GM23338 (cell line): ENCODE data around the gene ANAPC5. TPM values are rescaled to one million over a fixed set of nuclear protein-coding genes. Genes with fewer than 3 reads are reported as not detected.

ENCODE experiments used
- ATAC-seq: fragments of 200-7000 bp; cut with Tn5 transposase; 3 replicates; pipeline ENCODE4 v1.9.1; 2020
- DNase-seq: peaks from one replicate; pipeline ENCODE4 v3.0.0-alpha.2; 2015; ENCODE audit warnings: low spot score
- H2AFZ ChIP-seq: fragments of 200-600 bp; sonication (generic); 2 replicates; pipeline ENCODE4 v1.8.0; 2016; ENCODE audit warnings: antibody characterized with exemption, mild to moderate bottlenecking, moderate library complexity
- H3F3A ChIP-seq: fragments of 200-600 bp; sonication (generic); replicated peaks from 2 replicates; pipeline ENCODE4 v1.8.0; 2017; ENCODE audit warnings: antibody characterized with exemption, mixed run types, low read depth
- H3K27ac ChIP-seq: fragments of 200-600 bp; sonication (generic); 2 replicates; pipeline ENCODE4 v1.6.1; 2016; ENCODE audit warnings: low read depth
- H3K27me3 ChIP-seq: fragments of 200-600 bp; sonication (generic); 2 replicates; pipeline ENCODE4 v1.8.0; 2016; ENCODE audit warnings: mild to moderate bottlenecking, mixed run types, moderate library complexity; ENCODE audit not compliant: insufficient read depth
- H3K36me3 ChIP-seq: fragments of 200-600 bp; sonication (generic); 2 replicates; pipeline ENCODE4 v1.8.0; 2016; ENCODE audit warnings: mild to moderate bottlenecking; ENCODE audit not compliant: insufficient read depth
- H3K4me1 ChIP-seq: fragments of 200-600 bp; sonication (generic); 2 replicates; pipeline ENCODE4 v1.8.0; 2016; ENCODE audit warnings: mild to moderate bottlenecking, moderate library complexity; ENCODE audit not compliant: insufficient read depth
- H3K4me2 ChIP-seq: fragments of 200-600 bp; sonication (generic); 2 replicates; pipeline ENCODE4 v1.7.1; 2017; ENCODE audit warnings: mixed run types
- H3K4me3 ChIP-seq: fragments of 200-600 bp; sonication (generic); 2 replicates; pipeline ENCODE4 v1.6.1; 2016; ENCODE audit warnings: mixed run types
- H3K79me2 ChIP-seq: fragments of 200-600 bp; sonication (generic); replicated peaks from 2 replicates; pipeline ENCODE4 v1.8.0; 2017; ENCODE audit warnings: mild to moderate bottlenecking; ENCODE audit not compliant: insufficient read depth
- H3K9me2 ChIP-seq: fragments of 200-600 bp; sonication (generic); 2 replicates; pipeline ENCODE4 v1.8.0; 2017; ENCODE audit not compliant: insufficient read depth
- H4K20me1 ChIP-seq: fragments of 200-600 bp; sonication (generic); replicated peaks from 2 replicates; pipeline ENCODE4 v1.8.0; 2017; ENCODE audit warnings: mild to moderate bottlenecking; ENCODE audit not compliant: insufficient read depth
- H3K27ac Mint-ChIP-seq: 2 replicates; pipeline ENCODE4 v1.8.0; 2020; ENCODE audit warnings: inconsistent platforms, mild to moderate bottlenecking, moderate library complexity, mixed read lengths
- H3K27me3 Mint-ChIP-seq: 3 replicates; pipeline ENCODE4 v1.8.0; 2022; ENCODE audit warnings: low read depth, mild to moderate bottlenecking, moderate library complexity, mixed read lengths, inconsistent platforms; ENCODE audit not compliant: insufficient read depth, poor library complexity
- H3K36me3 Mint-ChIP-seq: 3 replicates; pipeline ENCODE4 v1.8.0; 2021; ENCODE audit warnings: low read depth, mild to moderate bottlenecking, inconsistent platforms, moderate library complexity, mixed read lengths
- H3K4me1 Mint-ChIP-seq: 3 replicates; pipeline ENCODE4 v1.8.0; 2020; ENCODE audit warnings: mild to moderate bottlenecking, inconsistent platforms, mixed read lengths
- H3K4me3 Mint-ChIP-seq: 3 replicates; pipeline ENCODE4 v1.8.0; 2021; ENCODE audit warnings: moderate library complexity, mild to moderate bottlenecking, inconsistent platforms, mixed read lengths
- H3K9me3 Mint-ChIP-seq: 3 replicates; pipeline ENCODE4 v1.8.0; 2020; ENCODE audit warnings: moderate library complexity, mild to moderate bottlenecking, inconsistent platforms, mixed read lengths
- CREB1 ChIP-seq: fragments of 250-450 bp; sonication (Bioruptor Pico); IDR thresholded peaks from 2 replicates; pipeline ENCODE4 v1.5.0; 2020; ENCODE audit warnings: low read depth, mild to moderate bottlenecking, moderate library complexity
- JUNB ChIP-seq: IDR thresholded peaks from one replicate; pipeline ENCODE4 v1.6.1; 2016; ENCODE audit warnings: antibody characterized with exemption; ENCODE audit not compliant: unreplicated experiment
- NANOG ChIP-seq: IDR thresholded peaks from 2 replicates; pipeline ENCODE4 v1.6.1; 2016; ENCODE audit warnings: antibody characterized with exemption, borderline replicate concordance
- POLR2AphosphoS5 ChIP-seq: IDR thresholded peaks from 2 replicates; pipeline ENCODE4 v1.6.1; 2016; ENCODE audit warnings: antibody characterized with exemption, low read depth
- STAT1 ChIP-seq: IDR thresholded peaks from one replicate; pipeline ENCODE4 v1.6.1; 2016; ENCODE audit warnings: antibody characterized with exemption; ENCODE audit not compliant: unreplicated experiment
- ZNF331 ChIP-seq: fragments of 250-450 bp; sonication (Bioruptor Pico); IDR thresholded peaks from 2 replicates; pipeline ENCODE4 v1.5.0; 2020; ENCODE audit warnings: low read depth, mild to moderate bottlenecking, moderate library complexity
- polyA plus RNA-seq: library from polyadenylated mRNA; unstranded; fragments of >200 nt; fragmentation: Nextera tagmentation; extraction: Ambion mirVana; gene quantifications from 2 replicates; pipeline ENCODE4 v1.2.1, GENCODE V29; 2016
- total RNA-seq: library from RNA; depleted of rRNA; stranded (reverse); fragments of >200 nt; shearing (Covaris generic); gene quantifications from 2 replicates; pipeline ENCODE4 v1.2.3, GENCODE V29; 2014
- TF ChIP-seq, protein P1 (sequence below): fragments of 250-450 bp; sonication (Bioruptor Pico); IDR thresholded peaks from 2 replicates; pipeline ENCODE4 v1.5.0; 2020; ENCODE audit warnings: mild to moderate bottlenecking, moderate library complexity
- TF ChIP-seq, protein P2 (sequence below): IDR thresholded peaks from 2 replicates; pipeline ENCODE4 v1.6.1; 2016; ENCODE audit warnings: antibody characterized with exemption

Gene ANAPC5
- total and polyA plus RNA-seq, 2 experiments from 2014 or later: 65.9 to 125 TPM

DNA sequence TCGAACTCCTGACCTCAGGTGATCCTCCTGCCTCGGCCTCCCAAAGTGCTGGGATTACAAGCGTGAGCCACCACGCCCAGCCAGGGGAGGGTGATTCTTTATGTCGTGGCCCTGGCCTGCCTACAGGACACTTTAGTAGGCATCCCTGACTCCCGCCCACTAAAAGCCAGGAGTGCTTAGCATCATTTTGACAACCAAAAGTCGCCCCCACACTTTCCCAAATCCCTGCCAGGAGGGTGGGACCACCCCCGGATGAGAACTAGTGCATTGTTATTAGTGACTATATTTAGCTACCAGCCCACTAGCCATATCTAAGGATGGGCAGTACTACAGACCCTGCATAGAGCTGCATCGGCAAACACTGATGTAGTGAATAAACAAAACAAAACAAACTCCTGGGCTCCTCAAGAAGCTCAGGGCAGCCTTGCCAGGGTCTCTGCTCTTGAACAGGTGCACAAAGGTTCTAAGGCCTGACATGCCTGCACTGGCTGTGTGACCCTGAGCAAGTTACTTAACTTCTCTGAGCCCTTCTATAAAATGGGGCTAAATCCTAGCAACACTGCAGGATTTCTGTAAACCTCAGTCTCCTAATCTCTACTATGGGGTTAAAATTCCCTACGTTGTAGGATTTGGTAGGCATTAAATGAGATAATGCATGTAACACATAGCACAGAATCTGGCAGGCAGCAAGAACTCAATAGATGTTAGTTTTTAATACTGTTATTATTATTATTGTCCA lies 57.9 kb downstream of the ANAPC5 start (continued):
- TF ChIP-seq, protein P1, sequence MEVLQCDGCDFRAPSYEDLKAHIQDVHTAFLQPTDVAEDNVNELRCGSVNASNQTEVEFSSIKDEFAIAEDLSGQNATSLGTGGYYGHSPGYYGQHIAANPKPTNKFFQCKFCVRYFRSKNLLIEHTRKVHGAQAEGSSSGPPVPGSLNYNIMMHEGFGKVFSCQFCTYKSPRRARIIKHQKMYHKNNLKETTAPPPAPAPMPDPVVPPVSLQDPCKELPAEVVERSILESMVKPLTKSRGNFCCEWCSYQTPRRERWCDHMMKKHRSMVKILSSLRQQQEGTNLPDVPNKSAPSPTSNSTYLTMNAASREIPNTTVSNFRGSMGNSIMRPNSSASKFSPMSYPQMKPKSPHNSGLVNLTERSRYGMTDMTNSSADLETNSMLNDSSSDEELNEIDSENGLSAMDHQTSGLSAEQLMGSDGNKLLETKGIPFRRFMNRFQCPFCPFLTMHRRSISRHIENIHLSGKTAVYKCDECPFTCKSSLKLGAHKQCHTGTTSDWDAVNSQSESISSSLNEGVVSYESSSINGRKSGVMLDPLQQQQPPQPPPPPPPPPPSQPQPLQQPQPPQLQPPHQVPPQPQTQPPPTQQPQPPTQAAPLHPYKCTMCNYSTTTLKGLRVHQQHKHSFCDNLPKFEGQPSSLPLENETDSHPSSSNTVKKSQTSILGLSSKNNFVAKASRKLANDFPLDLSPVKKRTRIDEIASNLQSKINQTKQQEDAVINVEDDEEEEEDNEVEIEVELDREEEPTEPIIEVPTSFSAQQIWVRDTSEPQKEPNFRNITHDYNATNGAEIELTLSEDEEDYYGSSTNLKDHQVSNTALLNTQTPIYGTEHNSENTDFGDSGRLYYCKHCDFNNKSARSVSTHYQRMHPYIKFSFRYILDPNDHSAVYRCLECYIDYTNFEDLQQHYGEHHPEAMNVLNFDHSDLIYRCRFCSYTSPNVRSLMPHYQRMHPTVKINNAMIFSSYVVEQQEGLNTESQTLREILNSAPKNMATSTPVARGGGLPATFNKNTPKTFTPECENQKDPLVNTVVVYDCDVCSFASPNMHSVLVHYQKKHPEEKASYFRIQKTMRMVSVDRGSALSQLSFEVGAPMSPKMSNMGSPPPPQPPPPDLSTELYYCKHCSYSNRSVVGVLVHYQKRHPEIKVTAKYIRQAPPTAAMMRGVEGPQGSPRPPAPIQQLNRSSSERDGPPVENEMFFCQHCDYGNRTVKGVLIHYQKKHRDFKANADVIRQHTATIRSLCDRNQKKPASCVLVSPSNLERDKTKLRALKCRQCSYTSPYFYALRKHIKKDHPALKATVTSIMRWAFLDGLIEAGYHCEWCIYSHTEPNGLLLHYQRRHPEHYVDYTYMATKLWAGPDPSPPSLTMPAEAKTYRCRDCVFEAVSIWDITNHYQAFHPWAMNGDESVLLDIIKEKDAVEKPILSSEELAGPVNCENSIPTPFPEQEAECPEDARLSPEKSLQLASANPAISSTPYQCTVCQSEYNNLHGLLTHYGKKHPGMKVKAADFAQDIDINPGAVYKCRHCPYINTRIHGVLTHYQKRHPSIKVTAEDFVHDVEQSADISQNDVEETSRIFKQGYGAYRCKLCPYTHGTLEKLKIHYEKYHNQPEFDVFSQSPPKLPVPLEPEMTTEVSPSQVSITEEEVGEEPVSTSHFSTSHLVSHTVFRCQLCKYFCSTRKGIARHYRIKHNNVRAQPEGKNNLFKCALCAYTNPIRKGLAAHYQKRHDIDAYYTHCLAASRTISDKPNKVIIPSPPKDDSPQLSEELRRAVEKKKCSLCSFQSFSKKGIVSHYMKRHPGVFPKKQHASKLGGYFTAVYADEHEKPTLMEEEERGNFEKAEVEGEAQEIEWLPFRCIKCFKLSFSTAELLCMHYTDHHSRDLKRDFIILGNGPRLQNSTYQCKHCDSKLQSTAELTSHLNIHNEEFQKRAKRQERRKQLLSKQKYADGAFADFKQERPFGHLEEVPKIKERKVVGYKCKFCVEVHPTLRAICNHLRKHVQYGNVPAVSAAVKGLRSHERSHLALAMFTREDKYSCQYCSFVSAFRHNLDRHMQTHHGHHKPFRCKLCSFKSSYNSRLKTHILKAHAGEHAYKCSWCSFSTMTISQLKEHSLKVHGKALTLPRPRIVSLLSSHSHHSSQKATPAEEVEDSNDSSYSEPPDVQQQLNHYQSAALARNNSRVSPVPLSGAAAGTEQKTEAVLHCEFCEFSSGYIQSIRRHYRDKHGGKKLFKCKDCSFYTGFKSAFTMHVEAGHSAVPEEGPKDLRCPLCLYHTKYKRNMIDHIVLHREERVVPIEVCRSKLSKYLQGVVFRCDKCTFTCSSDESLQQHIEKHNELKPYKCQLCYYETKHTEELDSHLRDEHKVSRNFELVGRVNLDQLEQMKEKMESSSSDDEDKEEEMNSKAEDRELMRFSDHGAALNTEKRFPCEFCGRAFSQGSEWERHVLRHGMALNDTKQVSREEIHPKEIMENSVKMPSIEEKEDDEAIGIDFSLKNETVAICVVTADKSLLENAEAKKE: no peak
- TF ChIP-seq ZNF331 (no peak), POLR2AphosphoS5 (no peak)

DNA sequence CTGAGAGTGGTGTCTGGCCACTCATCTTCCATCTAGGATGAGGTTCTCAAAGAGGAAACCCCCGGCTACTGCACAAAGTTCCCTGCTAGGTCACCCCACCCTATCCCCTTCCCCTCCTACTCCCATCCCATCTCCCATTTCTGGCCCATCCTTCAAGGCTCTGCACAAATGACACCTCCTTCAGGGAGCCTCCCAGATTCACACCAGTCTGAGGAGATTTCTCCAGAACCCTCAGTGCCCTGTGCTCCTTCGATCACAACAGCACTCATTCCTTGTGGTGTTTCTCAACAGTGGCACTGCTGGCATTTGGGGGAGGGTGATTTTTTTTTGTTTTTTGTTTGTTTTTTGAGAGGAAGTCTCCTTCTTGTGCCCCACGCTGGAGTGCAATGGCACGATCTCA lies 58.6 kb downstream of the ANAPC5 start:
- ATAC-seq: no peak
- Histone ChIP-seq H3K27me3 (no peaks in the 10 kb centered on the region), H2AFZ (no peak overlapping the region), H3F3A (peaks cover 6% of the 10 kb centered on the region; the same call in 1 of the 2 replicates), H4K20me1 (peaks cover 7% of the 10 kb centered on the region; the same call in 1 of the 2 replicates), H3K36me3 (no peaks in the 10 kb centered on the region; the same call in none of the 2 replicates), H3K4me1 (peaks cover 18% of the 10 kb centered on the region), H3K79me2 (peaks cover 25% of the 10 kb centered on the region), H3K4me2 (no peak overlapping the region), H3K9me2 (no peaks in the 10 kb centered on the region), H3K27ac (no peak overlapping the region), H3K4me3 (no peak overlapping the region)
- Mint-ChIP-seq H3K27me3 (peaks cover 11% of the 10 kb centered on the region), H3K4me3 (no peak overlapping the region), H3K36me3 (peaks cover 8% of the 10 kb centered on the region; the same call in 1 of the 3 replicates), H3K9me3 (no peaks in the 10 kb centered on the region; the same call in 2 of the 3 replicates), H3K4me1 (peaks cover 18% of the 10 kb centered on the region), H3K27ac (no peak overlapping the region)
- DNase-seq: no peak
- TF ChIP-seq, protein P1: no peak
- no peak for TF ChIP-seq CREB1
- TF ChIP-seq, protein P2, sequence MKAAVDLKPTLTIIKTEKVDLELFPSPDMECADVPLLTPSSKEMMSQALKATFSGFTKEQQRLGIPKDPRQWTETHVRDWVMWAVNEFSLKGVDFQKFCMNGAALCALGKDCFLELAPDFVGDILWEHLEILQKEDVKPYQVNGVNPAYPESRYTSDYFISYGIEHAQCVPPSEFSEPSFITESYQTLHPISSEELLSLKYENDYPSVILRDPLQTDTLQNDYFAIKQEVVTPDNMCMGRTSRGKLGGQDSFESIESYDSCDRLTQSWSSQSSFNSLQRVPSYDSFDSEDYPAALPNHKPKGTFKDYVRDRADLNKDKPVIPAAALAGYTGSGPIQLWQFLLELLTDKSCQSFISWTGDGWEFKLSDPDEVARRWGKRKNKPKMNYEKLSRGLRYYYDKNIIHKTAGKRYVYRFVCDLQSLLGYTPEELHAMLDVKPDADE: no peak
- no peak for TF ChIP-seq JUNB
- no peak for TF ChIP-seq NANOG
- no peak for TF ChIP-seq STAT1
